ENCODE data around the gene ZNRF2.
"Not testable (repeated sequence)": the region's sequence is repeated elsewhere in the genome, so short reads cannot be mapped to it uniquely, and the experiment has no call there.

Gene ZNRF2

GRCh38 chr7:30353532-30353931, 69.1 kb downstream of the ZNRF2 start:
- in situ Hi-C loops (cut with MboI; ENCODE audit: low sequenced_read_pairs): no loop called here

GRCh38 chr7:30353932-30354607, 69.7 kb downstream of the ZNRF2 start:
- in situ Hi-C loops (cut with MboI; ENCODE audit: low sequenced_read_pairs): no loop called here

- in situ Hi-C loops (cut with MboI; ENCODE audit: low sequenced_read_pairs): no loop called here
These were observed 70.4 kb downstream of the ZNRF2 start for GRCh38 chr7:30354791-30355190.

- in situ Hi-C loops (cut with MboI; ENCODE audit: low sequenced_read_pairs): no loop called here
These were observed 75.6 kb downstream of the ZNRF2 start for GRCh38 chr7:30359957-30360356.

- in situ Hi-C loops (cut with MboI; ENCODE audit: low sequenced_read_pairs): no loop called here
These were observed 79.6 kb downstream of the ZNRF2 start for GRCh38 chr7:30363778-30364563.

- in situ Hi-C loops (cut with MboI; ENCODE audit: low sequenced_read_pairs): no loop called here
These were observed 80.4 kb downstream of the ZNRF2 start for GRCh38 chr7:30364773-30365172.

- in situ Hi-C loops (cut with MboI; ENCODE audit: low sequenced_read_pairs): no loop called here
These were observed 81.2 kb downstream of the ZNRF2 start for GRCh38 chr7:30365621-30366020.

- in situ Hi-C loops (cut with MboI; ENCODE audit: low sequenced_read_pairs): no loop called here
These were observed 82.2 kb downstream of the ZNRF2 start for GRCh38 chr7:30366606-30367005.

- in situ Hi-C loops (cut with MboI; ENCODE audit: low sequenced_read_pairs): no loop called here
These were observed 83.2 kb downstream of the ZNRF2 start for GRCh38 chr7:30367561-30367960.

- in situ Hi-C loops (cut with MboI; ENCODE audit: low sequenced_read_pairs): no loop called here
These were observed 85.5 kb downstream of the ZNRF2 start for GRCh38 chr7:30369879-30370278.

GRCh38 chr7:30371321-30371720, 86.9 kb downstream of the ZNRF2 start:
- in situ Hi-C loops (cut with MboI; ENCODE audit: low sequenced_read_pairs): no loop called here

- in situ Hi-C loops (cut with MboI; ENCODE audit: low sequenced_read_pairs): no loop called here
These were observed 93.9 kb downstream of the ZNRF2 start for GRCh38 chr7:30378275-30378674.

- in situ Hi-C loops (cut with MboI; ENCODE audit: low sequenced_read_pairs): no loop called here
These were observed 94.7 kb downstream of the ZNRF2 start for GRCh38 chr7:30379131-30379530.

- in situ Hi-C loops (cut with MboI; ENCODE audit: low sequenced_read_pairs): no loop called here
These were observed 95.3 kb downstream of the ZNRF2 start for GRCh38 chr7:30379741-30380140.

GRCh38 chr7:30380294-30380693, 95.9 kb downstream of the ZNRF2 start:
- in situ Hi-C loops (cut with MboI; ENCODE audit: low sequenced_read_pairs): no loop called here

- in situ Hi-C loops (cut with MboI; ENCODE audit: low sequenced_read_pairs): not testable (repeated sequence)
These were observed 96.4 kb downstream of the ZNRF2 start for GRCh38 chr7:30380824-30381223.

GRCh38 chr7:30382607-30383006, 98.2 kb downstream of the ZNRF2 start:
- in situ Hi-C loops (cut with MboI; ENCODE audit: low sequenced_read_pairs): no loop called here

- in situ Hi-C loops (cut with MboI; ENCODE audit: low sequenced_read_pairs): no loop called here
These were observed 105.4 kb downstream of the ZNRF2 start for GRCh38 chr7:30389791-30390190.

- in situ Hi-C loops (cut with MboI; ENCODE audit: low sequenced_read_pairs): no loop called here
These were observed 106.6 kb downstream of the ZNRF2 start for GRCh38 chr7:30390736-30391636.

GRCh38 chr7:30391806-30392205, 107.4 kb downstream of the ZNRF2 start:
- in situ Hi-C loops (cut with MboI; ENCODE audit: low sequenced_read_pairs): no loop called here

GRCh38 chr7:30395676-30396075, 111.3 kb downstream of the ZNRF2 start:
- in situ Hi-C loops (cut with MboI; ENCODE audit: low sequenced_read_pairs): no loop called here
